Measurements from ENCODE around the gene MTX3. TPM values are rescaled to one million over a fixed set of nuclear protein-coding genes. Genes with fewer than 3 reads are reported as not detected.

The MTX3 gene
- total RNA-seq, 1 donor from 2014 or later = 14.9 TPM

- Histone ChIP-seq H3K27me3 (no peaks in the 10 kb centered on the region), H3K9me3 (no peaks in the 10 kb centered on the region), H3K4me1 (no peaks in the 10 kb centered on the region), H3K36me3 (peaks cover 12% of the 10 kb centered on the region), H3K4me3 (no peak overlapping the region), H3K27ac (no peak overlapping the region)
- intact Hi-C loops (cut with DNase I) = no loop called here
- DNase-seq = no peak
- no peak for TF ChIP-seq CTCF (IDR thresholded peaks at IDR 0.05)
- ATAC-seq = no peak
These were observed 17.6 kb downstream of the MTX3 start for GRCh38 chr5:79973511-79973910.

- no peak for DNase-seq
- Histone ChIP-seq H3K27ac (no peak overlapping the region), H3K27me3 (no peaks in the 10 kb centered on the region), H3K4me1 (no peaks in the 10 kb centered on the region), H3K36me3 (no peaks in the 10 kb centered on the region), H3K9me3 (no peaks in the 10 kb centered on the region), H3K4me3 (no peak overlapping the region)
- no peak for TF ChIP-seq CTCF (IDR thresholded peaks at IDR 0.05)
- ATAC-seq = no peak
- intact Hi-C loops (cut with DNase I) = no loop called here
These were observed 19.9 kb downstream of the MTX3 start for GRCh38 chr5:79971156-79971555.

GRCh38 chr5:79966448-79966847, 24.6 kb downstream of the MTX3 start:
- Histone ChIP-seq H3K27me3 (no peaks in the 10 kb centered on the region), H3K27ac (no peak overlapping the region), H3K4me3 (no peak overlapping the region), H3K36me3 (no peaks in the 10 kb centered on the region), H3K9me3 (no peaks in the 10 kb centered on the region), H3K4me1 (no peaks in the 10 kb centered on the region)
- intact Hi-C loops (cut with DNase I) = no loop called here
- no peak for TF ChIP-seq CTCF (IDR thresholded peaks at IDR 0.05)
- no peak for DNase-seq
- no peak for ATAC-seq

- ATAC-seq = no peak
- no peak for DNase-seq
- intact Hi-C loops (cut with DNase I) = no loop called here
- Histone ChIP-seq H3K36me3 (no peaks in the 10 kb centered on the region), H3K4me3 (no peak overlapping the region), H3K9me3 (no peaks in the 10 kb centered on the region), H3K4me1 (no peaks in the 10 kb centered on the region), H3K27me3 (no peaks in the 10 kb centered on the region), H3K27ac (no peak overlapping the region)
- TF ChIP-seq CTCF (IDR thresholded peaks at IDR 0.05) = no peak
These were observed 26.9 kb downstream of the MTX3 start for GRCh38 chr5:79964136-79964535.

- Histone ChIP-seq H3K27me3 (no peaks in the 10 kb centered on the region), H3K9me3 (no peaks in the 10 kb centered on the region)
- no peak for DNase-seq
These were observed 27.6 kb downstream of the MTX3 start for GRCh38 chr5:79963261-79964061.

More at GRCh38 chr5:79963261-79964061, 27.6 kb downstream of the MTX3 start:
- Histone ChIP-seq H3K4me1 (no peaks in the 10 kb centered on the region), H3K27ac (no peak overlapping the region), H3K36me3 (no peaks in the 10 kb centered on the region), H3K4me3 (no peak overlapping the region)
- ATAC-seq = no peak
- TF ChIP-seq CTCF (IDR thresholded peaks at IDR 0.05) = no peak
- intact Hi-C loops (cut with DNase I) = no loop called here
